Measurements from ENCODE around the gene CD47. TPM values are rescaled to one million over a fixed set of nuclear protein-coding genes. Genes with fewer than 3 reads are reported as not detected.

CD47 gene
- total RNA-seq, 1 experiment from 2014 or later = 89.7 TPM

DNA sequence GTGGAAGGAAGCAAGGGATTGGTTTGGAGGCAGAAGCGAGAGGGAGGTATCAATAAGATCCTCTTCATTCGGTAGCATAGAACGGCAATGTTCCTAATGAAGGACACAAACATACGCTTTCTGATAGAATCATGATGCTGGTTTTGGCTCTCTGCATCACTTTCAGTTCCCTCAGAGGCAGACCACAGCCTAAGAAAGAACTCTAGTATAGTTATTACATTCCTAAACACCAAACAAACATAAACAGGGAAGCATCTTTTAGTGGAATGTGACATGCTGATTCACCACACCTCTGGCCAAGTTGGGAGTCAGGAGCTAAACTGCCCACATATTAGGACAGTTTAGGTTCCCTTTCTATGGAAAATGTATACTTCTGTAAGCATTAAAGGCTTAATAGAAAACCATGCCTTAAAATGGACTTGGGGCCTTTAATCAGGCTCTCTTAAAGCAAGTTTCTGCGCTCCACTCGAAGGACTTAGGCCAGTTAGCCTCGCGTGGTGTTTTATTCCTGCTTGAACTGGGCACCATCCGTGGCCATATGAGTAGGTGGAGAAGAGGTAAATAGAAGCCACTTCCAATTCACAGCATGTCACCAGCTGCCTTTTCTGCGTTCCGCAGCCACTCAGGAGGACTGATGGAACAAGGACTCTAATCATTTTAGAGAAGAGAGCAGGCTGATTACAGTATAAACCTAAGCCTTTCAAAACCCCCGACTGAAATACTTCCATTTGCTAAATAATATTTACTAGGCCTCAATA, 53.7 kb downstream of the CD47 start:
- POLR2A ChIA-PET = no interaction called here
- ATAC-seq (no peak), DNase-seq (ENCODE audit: low read depth, low spot score) (no peak)
- in situ Hi-C loops (cut with HindIII; ENCODE audit: low pct_unique_long_range_greater_than_20kb, low sequenced_read_pairs) = no loop called here
- no peak overlapping the region for H3K4me3 ChIP-seq (ENCODE audit: low read depth in 2 of 2, low read length in 2 of 2)
- no TSS peak for BruUV-seq (replicated peaks)
- CTCF ChIA-PET = no interaction called here
- H3K36me3 ChIP-seq (ENCODE audit: control insufficient read depth, insufficient read depth, low read length) = no peaks in the 10 kb centered on the region
- intact Hi-C loops (cut with micrococcal nuclease; ENCODE audit: unreplicated experiment) = no loop called here
- H3K27ac ChIP-seq (ENCODE audit: low read length) = no peak overlapping the region
- TF ChIP-seq REST (IDR thresholded peaks at IDR 0.05; ENCODE audit: insufficient read depth in 1 of 2, low read depth in 2 of 2, low read length in 1 of 2) = no peak
- TF ChIP-seq TCF7L2 (IDR thresholded peaks at IDR 0.05; ENCODE audit: low read depth, low read length) = no peak
- no peak for TF ChIP-seq SIN3A (IDR thresholded peaks at IDR 0.05; ENCODE audit: borderline replicate concordance, insufficient read depth, low read depth, low read length)
- TF ChIP-seq, protein P1, sequence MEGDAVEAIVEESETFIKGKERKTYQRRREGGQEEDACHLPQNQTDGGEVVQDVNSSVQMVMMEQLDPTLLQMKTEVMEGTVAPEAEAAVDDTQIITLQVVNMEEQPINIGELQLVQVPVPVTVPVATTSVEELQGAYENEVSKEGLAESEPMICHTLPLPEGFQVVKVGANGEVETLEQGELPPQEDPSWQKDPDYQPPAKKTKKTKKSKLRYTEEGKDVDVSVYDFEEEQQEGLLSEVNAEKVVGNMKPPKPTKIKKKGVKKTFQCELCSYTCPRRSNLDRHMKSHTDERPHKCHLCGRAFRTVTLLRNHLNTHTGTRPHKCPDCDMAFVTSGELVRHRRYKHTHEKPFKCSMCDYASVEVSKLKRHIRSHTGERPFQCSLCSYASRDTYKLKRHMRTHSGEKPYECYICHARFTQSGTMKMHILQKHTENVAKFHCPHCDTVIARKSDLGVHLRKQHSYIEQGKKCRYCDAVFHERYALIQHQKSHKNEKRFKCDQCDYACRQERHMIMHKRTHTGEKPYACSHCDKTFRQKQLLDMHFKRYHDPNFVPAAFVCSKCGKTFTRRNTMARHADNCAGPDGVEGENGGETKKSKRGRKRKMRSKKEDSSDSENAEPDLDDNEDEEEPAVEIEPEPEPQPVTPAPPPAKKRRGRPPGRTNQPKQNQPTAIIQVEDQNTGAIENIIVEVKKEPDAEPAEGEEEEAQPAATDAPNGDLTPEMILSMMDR (IDR thresholded peaks at IDR 0.05) = no peak
- no peak for TF ChIP-seq POLR2AphosphoS5 (IDR thresholded peaks at IDR 0.05; ENCODE audit: low read depth, low read length)
- no peaks in the 10 kb centered on the region for H3K27me3 ChIP-seq (ENCODE audit: control insufficient read depth, insufficient read depth, low read length)
- H3K9me3 ChIP-seq (ENCODE audit: control insufficient read depth, insufficient read depth, low read depth, low read length) = no peaks in the 10 kb centered on the region
- H3K4me1 ChIP-seq (ENCODE audit: control insufficient read depth, insufficient read depth, low read length) = no peaks in the 10 kb centered on the region

DNA sequence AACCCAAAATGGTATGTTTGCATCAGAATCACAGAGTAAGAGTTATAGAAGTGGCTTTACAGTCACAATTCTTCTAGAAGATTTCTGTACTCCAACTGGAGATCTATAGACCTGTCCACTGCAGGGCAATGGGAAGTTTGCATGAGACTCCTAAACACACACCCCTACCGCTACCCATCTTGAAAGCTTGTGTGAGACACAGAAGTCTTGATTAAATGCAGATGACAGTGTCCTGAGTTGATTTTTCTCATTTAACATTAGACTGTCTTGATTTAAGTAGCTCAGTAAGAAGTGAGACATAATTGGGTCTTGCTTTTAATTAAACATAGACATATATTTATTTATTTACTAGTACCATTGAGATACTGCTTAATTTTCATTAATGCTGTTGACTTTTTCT, 54.4 kb downstream of the CD47 start:
- CTCF ChIA-PET = no interaction called here
- no peak for ATAC-seq
- no TSS peak for BruUV-seq (replicated peaks)

More for the DNA sequence above, 54.4 kb downstream of the CD47 start:
- H3K4me3 ChIP-seq (ENCODE audit: low read depth in 2 of 2, low read length in 2 of 2) = no peak overlapping the region
- H3K4me1 ChIP-seq (ENCODE audit: control insufficient read depth, insufficient read depth, low read length) = no peaks in the 10 kb centered on the region
- intact Hi-C loops (cut with micrococcal nuclease; ENCODE audit: unreplicated experiment) (no loop called here), in situ Hi-C loops (cut with HindIII; ENCODE audit: low pct_unique_long_range_greater_than_20kb, low sequenced_read_pairs) (no loop called here)
- TF ChIP-seq REST (IDR thresholded peaks at IDR 0.05; ENCODE audit: insufficient read depth in 1 of 2, low read depth in 2 of 2, low read length in 1 of 2) = no peak
- H3K9me3 ChIP-seq (ENCODE audit: control insufficient read depth, insufficient read depth, low read depth, low read length) = no peaks in the 10 kb centered on the region
- no peaks in the 10 kb centered on the region for H3K36me3 ChIP-seq (ENCODE audit: control insufficient read depth, insufficient read depth, low read length)
- no peak overlapping the region for H3K27ac ChIP-seq (ENCODE audit: low read length)
- H3K27me3 ChIP-seq (ENCODE audit: control insufficient read depth, insufficient read depth, low read length) = no peaks in the 10 kb centered on the region
- no peak for DNase-seq (ENCODE audit: low read depth, low spot score)
- POLR2A ChIA-PET = no interaction called here

Data from Panc1 (cell line).